PC-9 (cell line): ENCODE measurements around the gene RICTOR.

Experiments
- CTCF ChIP-seq: fragments of 200-600 bp; sonication (generic); conservative IDR thresholded peaks from 2 replicates; pipeline ENCODE4 v1.6.1; 2017; ENCODE audit warnings: mixed run types, antibody characterized with exemption, mild to moderate bottlenecking, moderate library complexity
- EZH2 ChIP-seq: fragments of 200-600 bp; sonication (generic); IDR thresholded peaks from 2 replicates; pipeline ENCODE4 v1.8.0; 2017; ENCODE audit warnings: antibody characterized with exemption, low read depth

GRCh38 chr5:38938424-38938823, 135.8 kb downstream of the RICTOR start:
- no peak for TF ChIP-seq CTCF
- no peak for TF ChIP-seq EZH2
